WTC11 (cell line): ENCODE data around the gene RNF39. TPM values are rescaled to one million over a fixed set of nuclear protein-coding genes. Genes with fewer than 3 reads are reported as not detected.

Experiments used
- ATAC-seq: fragments of 200-7000 bp; cut with Tn5 transposase; 2 replicates; pipeline ENCODE4 v1.10.0; 2021; ENCODE audit warnings: mild to moderate bottlenecking, moderate library complexity
- CTCF ChIA-PET: fragments of 300-600 bp; sonication (Branson Sonifier 250); formaldehyde crosslinking; loops from one replicate; lab custom pipeline; 2021; ENCODE audit warnings: antibody characterized with exemption; lab: Charles Lee
- POLR2A ChIA-PET: fragments of 350-600 bp; sonication (Branson Sonifier 250); formaldehyde crosslinking; loops from one replicate; lab custom pipeline; 2021; ENCODE audit warnings: antibody characterized with exemption; lab: Charles Lee
- DNase-seq: peaks from one replicate; pipeline ENCODE4 v3.0.0; 2021; ENCODE audit warnings: low spot score
- H3K27ac Mint-ChIP-seq: 2 replicates; pipeline ENCODE4 v1.8.0; 2021; ENCODE audit warnings: mixed read lengths
- H3K27me3 Mint-ChIP-seq: 2 replicates; pipeline ENCODE4 v1.8.0; 2021; ENCODE audit warnings: low read depth, mild to moderate bottlenecking, moderate library complexity, mixed read lengths
- H3K36me3 Mint-ChIP-seq: 2 replicates; pipeline ENCODE4 v1.8.0; 2021; ENCODE audit warnings: mixed read lengths
- H3K4me1 Mint-ChIP-seq: 2 replicates; pipeline ENCODE4 v1.8.0; 2022; ENCODE audit warnings: mixed read lengths
- H3K4me3 Mint-ChIP-seq: 2 replicates; pipeline ENCODE4 v1.8.0; 2021; ENCODE audit warnings: mild to moderate bottlenecking, moderate library complexity, mixed read lengths
- H3K9me3 Mint-ChIP-seq: 2 replicates; pipeline ENCODE4 v1.8.0; 2021; ENCODE audit warnings: mixed read lengths
- CREB1 ChIP-seq: sonication (generic); formaldehyde crosslinking; IDR thresholded peaks from 2 replicates; pipeline ENCODE4 v1.8.0; 2023; ENCODE audit warnings: mild to moderate bottlenecking, missing genetic modification reagents
- ESRRA ChIP-seq: sonication (generic); formaldehyde crosslinking; IDR thresholded peaks from 2 replicates; pipeline ENCODE4 v1.8.1; 2022; ENCODE audit warnings: mild to moderate bottlenecking, missing genetic modification reagents, borderline replicate concordance
- ETV6 ChIP-seq: sonication (generic); formaldehyde crosslinking; IDR thresholded peaks from 2 replicates; pipeline ENCODE4 v1.8.1; 2022; ENCODE audit warnings: mild to moderate bottlenecking, missing genetic modification reagents
- FOXK1 ChIP-seq: sonication (generic); formaldehyde crosslinking; IDR thresholded peaks from 2 replicates; pipeline ENCODE4 v1.8.0; 2022; ENCODE audit warnings: mild to moderate bottlenecking, moderate library complexity, missing genetic modification reagents
- GABPB1 ChIP-seq: sonication (generic); formaldehyde crosslinking; IDR thresholded peaks from 2 replicates; pipeline ENCODE4 v1.8.1; 2023; ENCODE audit warnings: mild to moderate bottlenecking, missing genetic modification reagents
- MXD4 ChIP-seq: fragments of 250-450 bp; sonication (Bioruptor Pico); IDR thresholded peaks from 2 replicates; pipeline ENCODE4 v1.8.0; 2021; ENCODE audit warnings: mild to moderate bottlenecking, moderate library complexity, borderline replicate concordance
- NFATC4 ChIP-seq: fragments of 250-450 bp; sonication (Bioruptor Pico); IDR thresholded peaks from 2 replicates; pipeline ENCODE4 v1.9.0; 2021; ENCODE audit warnings: mild to moderate bottlenecking
- NFYB ChIP-seq: sonication (generic); formaldehyde crosslinking; conservative IDR thresholded peaks from 2 replicates; pipeline ENCODE4 v1.8.0; 2022; ENCODE audit warnings: low read depth, missing genetic modification reagents
- NR2C2 ChIP-seq: sonication (generic); formaldehyde crosslinking; IDR thresholded peaks from 2 replicates; pipeline ENCODE4 v1.8.0; 2022; ENCODE audit warnings: mild to moderate bottlenecking, missing genetic modification reagents
- OVOL2 ChIP-seq: fragments of 250-450 bp; sonication (Bioruptor Pico); IDR thresholded peaks from 2 replicates; pipeline ENCODE4 v1.9.0; 2021; ENCODE audit warnings: mild to moderate bottlenecking, borderline replicate concordance
- RORB ChIP-seq: fragments of 250-450 bp; sonication (Bioruptor Pico); IDR thresholded peaks from 2 replicates; pipeline ENCODE4 v1.9.0; 2021; ENCODE audit warnings: mild to moderate bottlenecking
- SMAD4 ChIP-seq: sonication (generic); formaldehyde crosslinking; IDR thresholded peaks from 2 replicates; pipeline ENCODE4 v1.8.0; 2022; ENCODE audit warnings: mild to moderate bottlenecking, missing genetic modification reagents
- TCF7 ChIP-seq: sonication (generic); formaldehyde crosslinking; IDR thresholded peaks from 2 replicates; pipeline ENCODE4 v1.8.0; 2022; ENCODE audit warnings: mild to moderate bottlenecking, low read depth, missing genetic modification reagents, moderate library complexity
- TEAD4 ChIP-seq: sonication (generic); formaldehyde crosslinking; IDR thresholded peaks from 2 replicates; pipeline ENCODE4 v1.8.0; 2022; ENCODE audit warnings: mild to moderate bottlenecking, missing genetic modification reagents
- ZBTB21 ChIP-seq: sonication (generic); formaldehyde crosslinking; IDR thresholded peaks from 2 replicates; pipeline ENCODE4 v1.8.1; 2023; ENCODE audit warnings: mild to moderate bottlenecking, missing genetic modification reagents, borderline replicate concordance
- ZNF121 ChIP-seq: sonication (generic); formaldehyde crosslinking; IDR thresholded peaks from 2 replicates; pipeline ENCODE4 v1.8.0; 2023; ENCODE audit warnings: missing genetic modification reagents
- ZNF232 ChIP-seq: sonication (generic); formaldehyde crosslinking; IDR thresholded peaks from 2 replicates; pipeline ENCODE4 v1.8.0; 2022; ENCODE audit warnings: mild to moderate bottlenecking, missing genetic modification reagents
- ZNF317 ChIP-seq: sonication (generic); formaldehyde crosslinking; IDR thresholded peaks from 2 replicates; pipeline ENCODE4 v1.8.1; 2023; ENCODE audit warnings: low read depth, mild to moderate bottlenecking, moderate library complexity, missing genetic modification reagents, borderline replicate concordance
- ZNF396 ChIP-seq: fragments of 250-450 bp; sonication (Bioruptor Pico); IDR thresholded peaks from 2 replicates; pipeline ENCODE4 v1.8.0; 2021; ENCODE audit warnings: mild to moderate bottlenecking, moderate library complexity, borderline replicate concordance
- total RNA-seq: library from RNA; stranded (reverse); gene quantifications from 3 replicates; pipeline ENCODE4 v1.2.3, GENCODE V29; 2021
- TF ChIP-seq, protein P1 (sequence below): sonication (generic); formaldehyde crosslinking; IDR thresholded peaks from 2 replicates; pipeline ENCODE4 v1.8.0; 2022; ENCODE audit warnings: mild to moderate bottlenecking, missing genetic modification reagents
- TF ChIP-seq, protein P2 (sequence below): sonication (generic); formaldehyde crosslinking; IDR thresholded peaks from 2 replicates; pipeline ENCODE4 v1.8.1; 2023; ENCODE audit warnings: mild to moderate bottlenecking, missing genetic modification reagents, moderate library complexity
- TF ChIP-seq, protein P3 (sequence below): sonication (generic); formaldehyde crosslinking; IDR thresholded peaks from 2 replicates; pipeline ENCODE4 v1.8.0; 2022; ENCODE audit warnings: mild to moderate bottlenecking, missing genetic modification reagents
- TF ChIP-seq, protein P4 (sequence below): sonication (generic); formaldehyde crosslinking; IDR thresholded peaks from 2 replicates; pipeline ENCODE4 v1.8.1; 2022; ENCODE audit warnings: missing genetic modification reagents, borderline replicate concordance
- TF ChIP-seq, protein P5 (sequence below): fragments of 250-450 bp; sonication (Bioruptor Pico); IDR thresholded peaks from 2 replicates; pipeline ENCODE4 v2.1.2; 2022; ENCODE audit warnings: mild to moderate bottlenecking, moderate library complexity
- TF ChIP-seq, protein P6 (sequence below): fragments of 250-450 bp; sonication (Bioruptor Pico); IDR thresholded peaks from 2 replicates; pipeline ENCODE4 v1.9.0; 2021; ENCODE audit warnings: mild to moderate bottlenecking
- TF ChIP-seq, protein P7 (sequence below): sonication (generic); formaldehyde crosslinking; IDR thresholded peaks from 2 replicates; pipeline ENCODE4 v1.8.0; 2022; ENCODE audit warnings: mild to moderate bottlenecking, missing genetic modification reagents
- TF ChIP-seq, protein P8 (sequence below): sonication (generic); formaldehyde crosslinking; IDR thresholded peaks from 2 replicates; pipeline ENCODE4 v1.8.1; 2022; ENCODE audit warnings: mild to moderate bottlenecking, moderate library complexity, missing genetic modification reagents

RNF39 gene
- total RNA-seq, 1 experiment from 2014 or later = 5.1 TPM

DNA sequence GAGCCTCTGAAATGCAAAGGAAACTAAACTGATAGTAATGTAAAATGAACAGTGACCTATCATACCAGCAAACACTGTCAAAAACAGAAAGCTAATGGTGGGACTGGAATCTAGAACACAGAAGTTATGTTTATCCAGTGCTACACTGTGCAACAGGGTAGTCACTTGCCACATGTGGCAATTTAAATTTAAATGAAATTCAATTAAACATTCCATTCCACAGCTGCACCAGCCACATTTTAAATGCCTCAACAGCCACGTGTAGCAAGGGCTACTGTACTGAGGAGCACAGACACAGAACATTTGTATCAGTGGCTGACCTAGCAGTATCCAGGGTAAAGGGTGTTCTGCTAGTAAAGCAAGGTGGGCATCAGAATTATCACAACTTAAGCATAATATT lies 20.1 kb downstream of the RNF39 start:
- Mint-ChIP-seq H3K9me3 (no peaks in the 10 kb centered on the region), H3K36me3 (peaks cover 8% of the 10 kb centered on the region), H3K4me1 (peaks cover 9% of the 10 kb centered on the region), H3K4me3 (no peak overlapping the region), H3K27me3 (no peaks in the 10 kb centered on the region), H3K27ac (no peak overlapping the region)
- TF ChIP-seq, protein P1, sequence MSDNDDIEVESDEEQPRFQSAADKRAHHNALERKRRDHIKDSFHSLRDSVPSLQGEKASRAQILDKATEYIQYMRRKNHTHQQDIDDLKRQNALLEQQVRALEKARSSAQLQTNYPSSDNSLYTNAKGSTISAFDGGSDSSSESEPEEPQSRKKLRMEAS (CRISPR knock-in tag) = no peak
- TF ChIP-seq SMAD4 (CRISPR knock-in tag) (no peak), NR2C2 (no peak), OVOL2 (CRISPR knock-in tag) (no peak), ZNF232 (no peak), NFYB (no peak), TEAD4 (CRISPR knock-in tag) (no peak), TCF7 (no peak)
- TF ChIP-seq, protein P2, sequence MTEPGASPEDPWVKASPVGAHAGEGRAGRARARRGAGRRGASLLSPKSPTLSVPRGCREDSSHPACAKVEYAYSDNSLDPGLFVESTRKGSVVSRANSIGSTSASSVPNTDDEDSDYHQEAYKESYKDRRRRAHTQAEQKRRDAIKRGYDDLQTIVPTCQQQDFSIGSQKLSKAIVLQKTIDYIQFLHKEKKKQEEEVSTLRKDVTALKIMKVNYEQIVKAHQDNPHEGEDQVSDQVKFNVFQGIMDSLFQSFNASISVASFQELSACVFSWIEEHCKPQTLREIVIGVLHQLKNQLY (CRISPR knock-in tag) = no peak
- TF ChIP-seq, protein P3, sequence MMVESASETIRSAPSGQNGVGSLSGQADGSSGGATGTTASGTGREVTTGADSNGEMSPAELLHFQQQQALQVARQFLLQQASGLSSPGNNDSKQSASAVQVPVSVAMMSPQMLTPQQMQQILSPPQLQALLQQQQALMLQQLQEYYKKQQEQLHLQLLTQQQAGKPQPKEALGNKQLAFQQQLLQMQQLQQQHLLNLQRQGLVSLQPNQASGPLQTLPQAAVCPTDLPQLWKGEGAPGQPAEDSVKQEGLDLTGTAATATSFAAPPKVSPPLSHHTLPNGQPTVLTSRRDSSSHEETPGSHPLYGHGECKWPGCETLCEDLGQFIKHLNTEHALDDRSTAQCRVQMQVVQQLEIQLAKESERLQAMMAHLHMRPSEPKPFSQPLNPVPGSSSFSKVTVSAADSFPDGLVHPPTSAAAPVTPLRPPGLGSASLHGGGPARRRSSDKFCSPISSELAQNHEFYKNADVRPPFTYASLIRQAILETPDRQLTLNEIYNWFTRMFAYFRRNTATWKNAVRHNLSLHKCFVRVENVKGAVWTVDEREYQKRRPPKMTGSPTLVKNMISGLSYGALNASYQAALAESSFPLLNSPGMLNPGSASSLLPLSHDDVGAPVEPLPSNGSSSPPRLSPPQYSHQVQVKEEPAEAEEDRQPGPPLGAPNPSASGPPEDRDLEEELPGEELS (CRISPR knock-in tag) = no peak
- TF ChIP-seq, protein P4, sequence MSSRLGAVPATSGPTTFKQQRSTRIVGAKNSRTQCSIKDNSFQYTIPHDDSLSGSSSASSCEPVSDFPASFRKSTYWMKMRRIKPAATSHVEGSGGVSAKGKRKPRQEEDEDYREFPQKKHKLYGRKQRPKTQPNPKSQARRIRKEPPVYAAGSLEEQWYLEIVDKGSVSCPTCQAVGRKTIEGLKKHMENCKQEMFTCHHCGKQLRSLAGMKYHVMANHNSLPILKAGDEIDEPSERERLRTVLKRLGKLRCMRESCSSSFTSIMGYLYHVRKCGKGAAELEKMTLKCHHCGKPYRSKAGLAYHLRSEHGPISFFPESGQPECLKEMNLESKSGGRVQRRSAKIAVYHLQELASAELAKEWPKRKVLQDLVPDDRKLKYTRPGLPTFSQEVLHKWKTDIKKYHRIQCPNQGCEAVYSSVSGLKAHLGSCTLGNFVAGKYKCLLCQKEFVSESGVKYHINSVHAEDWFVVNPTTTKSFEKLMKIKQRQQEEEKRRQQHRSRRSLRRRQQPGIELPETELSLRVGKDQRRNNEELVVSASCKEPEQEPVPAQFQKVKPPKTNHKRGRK (CRISPR knock-in tag) = no peak
- TF ChIP-seq, protein P5, sequence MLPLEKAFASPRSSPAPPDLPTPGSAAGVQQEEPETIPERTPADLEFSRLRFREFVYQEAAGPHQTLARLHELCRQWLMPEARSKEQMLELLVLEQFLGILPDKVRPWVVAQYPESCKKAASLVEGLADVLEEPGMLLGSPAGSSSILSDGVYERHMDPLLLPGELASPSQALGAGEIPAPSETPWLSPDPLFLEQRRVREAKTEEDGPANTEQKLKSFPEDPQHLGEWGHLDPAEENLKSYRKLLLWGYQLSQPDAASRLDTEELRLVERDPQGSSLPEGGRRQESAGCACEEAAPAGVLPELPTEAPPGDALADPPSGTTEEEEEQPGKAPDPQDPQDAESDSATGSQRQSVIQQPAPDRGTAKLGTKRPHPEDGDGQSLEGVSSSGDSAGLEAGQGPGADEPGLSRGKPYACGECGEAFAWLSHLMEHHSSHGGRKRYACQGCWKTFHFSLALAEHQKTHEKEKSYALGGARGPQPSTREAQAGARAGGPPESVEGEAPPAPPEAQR (CRISPR knock-in tag) = no peak
- TF ChIP-seq, protein P6, sequence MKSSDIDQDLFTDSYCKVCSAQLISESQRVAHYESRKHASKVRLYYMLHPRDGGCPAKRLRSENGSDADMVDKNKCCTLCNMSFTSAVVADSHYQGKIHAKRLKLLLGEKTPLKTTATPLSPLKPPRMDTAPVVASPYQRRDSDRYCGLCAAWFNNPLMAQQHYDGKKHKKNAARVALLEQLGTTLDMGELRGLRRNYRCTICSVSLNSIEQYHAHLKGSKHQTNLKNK (CRISPR knock-in tag) = no peak
- TF ChIP-seq, protein P7, sequence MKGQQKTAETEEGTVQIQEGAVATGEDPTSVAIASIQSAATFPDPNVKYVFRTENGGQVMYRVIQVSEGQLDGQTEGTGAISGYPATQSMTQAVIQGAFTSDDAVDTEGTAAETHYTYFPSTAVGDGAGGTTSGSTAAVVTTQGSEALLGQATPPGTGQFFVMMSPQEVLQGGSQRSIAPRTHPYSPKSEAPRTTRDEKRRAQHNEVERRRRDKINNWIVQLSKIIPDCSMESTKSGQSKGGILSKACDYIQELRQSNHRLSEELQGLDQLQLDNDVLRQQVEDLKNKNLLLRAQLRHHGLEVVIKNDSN (CRISPR knock-in tag) = no peak
- POLR2A ChIA-PET = no interaction called here
- no peak for ATAC-seq
- CTCF ChIA-PET = no interaction called here
- no peak for DNase-seq

DNA sequence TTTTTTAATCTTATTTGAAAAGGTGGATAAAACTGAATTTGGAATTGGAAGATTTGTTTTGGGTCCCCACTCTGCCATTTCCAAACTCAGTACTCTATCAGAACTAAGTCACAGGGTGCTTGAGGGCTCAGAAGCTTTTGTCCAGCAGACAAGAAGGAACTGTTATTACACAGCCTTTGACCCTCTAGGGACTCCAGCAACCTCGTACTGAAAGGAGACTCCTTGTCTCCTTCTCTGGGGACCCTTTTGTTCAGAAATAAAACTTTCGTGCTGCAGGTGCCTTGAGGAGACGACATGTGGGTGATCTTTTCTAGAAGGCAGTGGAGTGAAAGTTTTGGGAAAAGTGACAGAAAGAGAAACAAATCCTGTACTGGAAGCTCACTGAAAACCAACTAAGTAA lies 21.9 kb downstream of the RNF39 start:
- Mint-ChIP-seq H3K27ac (no peak overlapping the region), H3K4me1 (no peaks in the 10 kb centered on the region), H3K4me3 (no peak overlapping the region), H3K27me3 (no peaks in the 10 kb centered on the region), H3K9me3 (no peaks in the 10 kb centered on the region), H3K36me3 (peaks cover 8% of the 10 kb centered on the region)
- DNase-seq = no peak
- no peak for ATAC-seq
- CTCF ChIA-PET = no interaction called here
- POLR2A ChIA-PET = no interaction called here
- TF ChIP-seq GABPB1 (CRISPR knock-in tag) (no peak), ZNF317 (CRISPR knock-in tag) (no peak), ETV6 (CRISPR knock-in tag) (no peak), ZBTB21 (no peak), TEAD4 (CRISPR knock-in tag) (no peak), ZNF121 (CRISPR knock-in tag) (no peak), MXD4 (CRISPR knock-in tag) (no peak), FOXK1 (CRISPR knock-in tag) (no peak), ESRRA (CRISPR knock-in tag) (no peak), CREB1 (CRISPR knock-in tag) (no peak), RORB (CRISPR knock-in tag) (no peak), NFATC4 (CRISPR knock-in tag) (no peak), ZNF396 (CRISPR knock-in tag) (no peak)
- TF ChIP-seq, protein P3 (CRISPR knock-in tag) = no peak
- TF ChIP-seq, protein P8, sequence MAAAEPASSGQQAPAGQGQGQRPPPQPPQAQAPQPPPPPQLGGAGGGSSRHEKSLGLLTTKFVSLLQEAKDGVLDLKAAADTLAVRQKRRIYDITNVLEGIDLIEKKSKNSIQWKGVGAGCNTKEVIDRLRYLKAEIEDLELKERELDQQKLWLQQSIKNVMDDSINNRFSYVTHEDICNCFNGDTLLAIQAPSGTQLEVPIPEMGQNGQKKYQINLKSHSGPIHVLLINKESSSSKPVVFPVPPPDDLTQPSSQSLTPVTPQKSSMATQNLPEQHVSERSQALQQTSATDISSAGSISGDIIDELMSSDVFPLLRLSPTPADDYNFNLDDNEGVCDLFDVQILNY = no peak
